Activated CD4-positive, alpha-beta memory T cell treated with anti-CD3 and anti-CD28 coated beads, Interleukin-2, amount 10 ng/mL, durations not matched to agents 7 days and 5 days (primary cell): Measurements from ENCODE around the gene NLGN1. TPM values are rescaled to one million over a fixed set of nuclear protein-coding genes. Genes with fewer than 3 reads are reported as not detected.

Experiments used
- CTCF ChIA-PET: fragments of 350-600 bp; sonication (Branson Sonifier 250); formaldehyde crosslinking; loops from one replicate; lab custom pipeline; 2021; ENCODE audit warnings: antibody characterized with exemption, inconsistent platforms; lab: Charles Lee
- POLR2A ChIA-PET: fragments of 350-600 bp; sonication (Branson Sonifier 250); formaldehyde crosslinking; loops from one replicate; lab custom pipeline; 2021; ENCODE audit warnings: antibody characterized with exemption; lab: Charles Lee
- DNase-seq: peaks from one replicate; pipeline ENCODE4 v3.0.0-alpha.2; 2020
- H3K27ac Mint-ChIP-seq: one replicate; pipeline ENCODE4 v1.8.0; 2021; ENCODE audit warnings: mild to moderate bottlenecking, mixed read lengths
- H3K27me3 Mint-ChIP-seq: one replicate; pipeline ENCODE4 v1.8.0; 2021; ENCODE audit warnings: mixed read lengths
- H3K36me3 Mint-ChIP-seq: one replicate; pipeline ENCODE4 v1.8.0; 2021; ENCODE audit warnings: low read depth, mixed read lengths
- H3K4me1 Mint-ChIP-seq: one replicate; pipeline ENCODE4 v1.8.0; 2021; ENCODE audit warnings: mixed read lengths
- H3K4me3 Mint-ChIP-seq: one replicate; pipeline ENCODE4 v1.8.0; 2021; ENCODE audit warnings: mild to moderate bottlenecking, mixed read lengths
- H3K9me3 Mint-ChIP-seq: one replicate; pipeline ENCODE4 v1.8.0; 2021; ENCODE audit warnings: mixed read lengths
- total RNA-seq, 2 experiments: library from RNA; stranded (reverse); gene quantifications; one replicate each; pipeline ENCODE4 v1.2.3, GENCODE V29; 2021

The NLGN1 gene
- total RNA-seq, 2 experiments from 2014 or later = not detected

DNA sequence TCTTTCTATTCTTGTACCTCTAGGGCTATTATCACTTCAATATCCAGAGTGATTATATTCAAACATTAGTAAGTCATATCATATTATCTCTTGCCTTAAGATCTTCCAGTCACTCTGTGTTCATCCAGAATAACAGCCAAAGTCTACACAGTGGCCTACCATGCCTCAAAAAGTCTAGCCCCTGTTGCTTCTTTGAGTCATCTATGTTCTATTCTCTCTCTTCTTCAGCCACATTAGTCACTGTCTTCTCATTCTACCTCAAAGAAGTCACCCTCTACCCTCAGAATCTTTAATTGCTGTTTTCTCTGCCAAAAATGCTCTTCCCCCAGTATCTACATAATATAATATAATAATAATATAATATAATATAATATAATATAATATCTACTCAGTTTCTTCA is 356.0 kb downstream of the NLGN1 start:
- Mint-ChIP-seq H3K4me3 (no peak overlapping the region), H3K27me3 (no peaks in the 10 kb centered on the region), H3K9me3 (no peaks in the 10 kb centered on the region), H3K4me1 (no peaks in the 10 kb centered on the region), H3K27ac (no peak overlapping the region), H3K36me3 (no peaks in the 10 kb centered on the region)
- DNase-seq = no peak
- CTCF ChIA-PET = no interaction called here
- POLR2A ChIA-PET = no interaction called here

DNA sequence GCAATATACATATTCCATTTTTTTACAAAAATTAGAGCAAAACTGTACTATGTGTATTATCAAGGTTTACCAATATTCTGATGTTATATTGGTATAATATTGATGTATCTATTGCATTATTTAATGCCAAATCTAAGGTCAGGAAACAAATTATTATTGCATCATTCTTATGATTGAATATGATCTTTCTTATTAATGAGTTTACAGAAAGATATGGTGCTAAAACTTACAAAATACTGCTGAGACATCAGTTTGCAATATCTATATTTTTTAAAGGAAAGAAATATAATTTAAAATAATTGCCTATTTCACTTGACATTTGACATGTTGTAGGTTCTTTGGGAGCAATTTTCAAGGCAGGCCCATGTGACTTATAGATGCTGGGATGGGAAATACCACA is 357.6 kb downstream of the NLGN1 start:
- Mint-ChIP-seq H3K9me3 (no peaks in the 10 kb centered on the region), H3K4me3 (no peak overlapping the region), H3K4me1 (no peaks in the 10 kb centered on the region), H3K27me3 (no peaks in the 10 kb centered on the region), H3K27ac (no peak overlapping the region), H3K36me3 (no peaks in the 10 kb centered on the region)
- ChIA-PET POLR2A (no interaction called here), CTCF (no interaction called here)
- no peak for DNase-seq

DNA sequence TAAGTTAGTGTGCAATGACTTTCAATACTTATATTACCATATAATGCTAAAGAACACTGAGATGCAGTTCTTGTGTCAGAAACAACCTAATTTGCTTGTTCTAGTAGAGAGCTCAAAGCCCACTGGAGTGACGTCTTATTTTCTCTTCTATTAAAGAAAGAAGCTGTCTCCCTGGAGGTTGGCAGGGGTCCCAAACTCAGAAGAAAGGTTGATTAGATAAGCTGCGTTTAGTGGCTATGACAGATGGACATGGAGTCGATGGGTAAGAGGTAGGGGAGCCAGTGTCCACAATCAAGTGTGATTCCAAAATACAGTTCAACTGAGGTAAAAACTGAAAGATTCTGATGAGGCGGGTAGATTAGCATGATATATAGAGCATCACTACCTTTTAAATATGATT is 363.6 kb downstream of the NLGN1 start:
- H3K27me3 Mint-ChIP-seq = no peaks in the 10 kb centered on the region
- no peaks in the 10 kb centered on the region for H3K36me3 Mint-ChIP-seq
- H3K4me1 Mint-ChIP-seq = no peaks in the 10 kb centered on the region
- CTCF ChIA-PET = no interaction called here
- DNase-seq = no peak
- H3K4me3 Mint-ChIP-seq = no peak overlapping the region
- H3K9me3 Mint-ChIP-seq = peaks cover 2% of the 10 kb centered on the region
- no peak overlapping the region for H3K27ac Mint-ChIP-seq
- POLR2A ChIA-PET = no interaction called here

DNA sequence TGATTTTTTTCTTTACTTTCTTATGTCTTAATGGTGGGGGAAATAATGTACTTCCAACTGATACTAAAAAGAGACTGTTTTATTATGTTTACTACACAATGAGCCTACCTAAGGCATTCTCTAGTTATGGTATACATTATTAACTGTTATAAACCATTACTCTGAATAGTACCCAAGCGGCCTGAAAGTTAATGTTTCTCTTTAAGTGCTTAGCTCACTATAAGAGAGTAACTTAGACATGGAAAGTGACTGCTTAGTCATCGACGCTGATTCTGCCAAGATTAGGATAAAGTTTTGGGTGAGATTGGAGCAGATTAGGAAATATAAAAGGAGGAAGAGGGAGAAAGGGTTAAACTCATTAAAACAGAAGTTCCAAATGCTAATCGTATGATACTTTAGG is 365.0 kb downstream of the NLGN1 start:
- CTCF ChIA-PET = no interaction called here
- no peak for DNase-seq
- Mint-ChIP-seq H3K9me3 (peaks cover 2% of the 10 kb centered on the region), H3K4me3 (no peak overlapping the region), H3K27ac (no peak overlapping the region), H3K27me3 (no peaks in the 10 kb centered on the region), H3K36me3 (no peaks in the 10 kb centered on the region), H3K4me1 (no peaks in the 10 kb centered on the region)
- POLR2A ChIA-PET = no interaction called here

DNA sequence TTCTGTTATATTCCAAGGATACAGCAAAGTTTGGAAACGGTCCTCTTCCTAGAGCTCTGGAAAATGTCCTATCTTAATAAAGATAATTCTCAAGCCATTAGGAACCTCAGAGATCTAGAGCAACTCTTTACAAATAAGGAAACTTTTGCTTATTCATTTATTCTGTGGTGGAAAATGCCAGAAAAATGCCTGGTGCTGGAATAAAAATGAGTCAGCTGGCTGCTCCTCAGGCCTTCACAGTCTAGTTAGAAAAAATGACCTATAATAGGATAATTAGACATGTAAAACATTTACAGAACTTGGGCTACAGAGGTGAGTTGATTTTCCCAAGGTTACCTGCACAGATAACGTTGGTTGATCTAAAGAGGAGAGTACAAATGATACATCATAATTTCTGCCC is 372.5 kb downstream of the NLGN1 start:
- H3K27ac Mint-ChIP-seq = no peak overlapping the region
- H3K9me3 Mint-ChIP-seq = peaks cover 2% of the 10 kb centered on the region
- ChIA-PET CTCF (no interaction called here), POLR2A (no interaction called here)
- no peak overlapping the region for H3K4me3 Mint-ChIP-seq
- H3K36me3 Mint-ChIP-seq = no peaks in the 10 kb centered on the region
- no peak for DNase-seq
- no peaks in the 10 kb centered on the region for H3K27me3 Mint-ChIP-seq
- H3K4me1 Mint-ChIP-seq = no peaks in the 10 kb centered on the region

DNA sequence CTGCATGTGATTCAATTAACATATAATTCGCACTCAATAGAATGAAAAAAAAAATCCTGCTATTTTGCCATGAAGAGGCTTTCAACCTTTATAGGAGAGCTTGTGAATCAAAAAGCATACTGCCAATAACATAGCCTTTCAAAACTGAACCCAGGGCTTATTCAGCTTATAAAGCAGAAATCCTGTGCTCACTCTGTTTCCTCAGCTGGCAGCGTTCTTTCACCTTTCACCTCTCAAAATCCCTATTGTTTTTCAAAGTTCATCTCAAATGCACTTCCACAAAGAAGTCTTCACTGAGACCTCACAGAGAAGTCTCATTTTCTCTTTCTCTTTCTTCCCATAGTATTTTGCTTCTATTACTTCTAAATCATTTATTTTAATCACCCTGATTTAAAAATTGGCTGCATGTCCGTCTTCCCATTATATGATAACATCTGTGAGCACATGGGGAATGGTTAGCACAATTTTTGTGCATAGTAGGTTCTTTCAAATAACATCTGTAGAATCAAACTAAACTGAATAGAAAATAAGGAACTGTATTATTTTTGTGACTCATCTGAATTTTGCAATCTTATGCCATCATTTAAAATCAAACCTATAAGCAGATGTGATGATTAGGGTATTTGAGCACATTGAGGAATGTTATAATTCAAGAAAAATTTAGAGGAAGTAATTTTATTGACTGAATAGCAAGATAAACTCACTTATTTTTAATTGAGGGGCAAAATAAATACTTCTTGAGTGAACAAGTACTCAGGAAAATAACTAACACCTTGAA is 373.4 kb downstream of the NLGN1 start:
- no peaks in the 10 kb centered on the region for H3K36me3 Mint-ChIP-seq
- no peaks in the 10 kb centered on the region for H3K27me3 Mint-ChIP-seq
- no peaks in the 10 kb centered on the region for H3K9me3 Mint-ChIP-seq
- ChIA-PET CTCF (no interaction called here), POLR2A (no interaction called here)
- no peak overlapping the region for H3K4me3 Mint-ChIP-seq
- no peak for DNase-seq
- no peaks in the 10 kb centered on the region for H3K4me1 Mint-ChIP-seq
- no peak overlapping the region for H3K27ac Mint-ChIP-seq

DNA sequence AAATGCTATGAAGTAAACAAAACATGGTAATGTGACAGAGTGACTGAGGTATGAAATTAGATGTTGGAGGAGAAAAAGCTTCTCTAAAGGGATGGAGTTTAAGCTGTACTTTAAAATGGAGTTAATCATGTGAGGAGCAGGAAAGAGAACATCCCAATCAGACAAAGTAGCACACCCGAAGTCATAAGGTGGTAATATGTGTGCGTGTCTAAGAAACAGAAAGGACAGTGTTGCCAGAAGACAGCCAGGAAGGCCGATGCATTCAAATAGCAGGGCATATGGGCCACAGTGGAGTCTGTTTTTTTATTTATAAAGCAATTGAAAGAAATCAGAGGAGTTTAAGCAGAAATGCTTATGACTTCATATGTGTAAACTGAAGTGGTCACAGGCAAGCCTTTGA is 376.3 kb downstream of the NLGN1 start:
- no peaks in the 10 kb centered on the region for H3K36me3 Mint-ChIP-seq
- no peaks in the 10 kb centered on the region for H3K27me3 Mint-ChIP-seq
- no peaks in the 10 kb centered on the region for H3K4me1 Mint-ChIP-seq
- DNase-seq = no peak
- H3K4me3 Mint-ChIP-seq = no peak overlapping the region
- POLR2A ChIA-PET = no interaction called here
- H3K9me3 Mint-ChIP-seq = no peaks in the 10 kb centered on the region
- no peak overlapping the region for H3K27ac Mint-ChIP-seq
- CTCF ChIA-PET = no interaction called here

DNA sequence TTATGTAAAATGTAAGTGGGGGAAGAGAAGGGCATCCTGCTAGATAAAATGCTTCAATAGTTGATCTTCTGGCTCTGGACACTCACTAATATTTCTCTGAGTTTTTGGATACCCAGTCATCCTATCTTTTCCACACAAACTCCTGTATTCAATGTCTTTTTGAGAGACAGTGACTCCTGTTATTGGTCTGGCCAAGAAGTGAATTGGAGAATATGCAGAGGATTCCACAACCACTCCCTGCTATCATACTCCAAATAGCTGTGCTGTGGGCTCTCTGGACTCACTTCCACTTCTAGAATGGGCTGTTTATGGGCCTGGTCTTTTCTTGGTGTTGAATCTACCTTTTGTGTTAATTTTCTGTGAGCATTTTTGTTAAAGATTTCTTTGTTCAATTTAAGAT is 376.8 kb downstream of the NLGN1 start:
- ChIA-PET POLR2A (no interaction called here), CTCF (no interaction called here)
- no peaks in the 10 kb centered on the region for H3K36me3 Mint-ChIP-seq
- no peak for DNase-seq
- H3K4me3 Mint-ChIP-seq = no peak overlapping the region
- H3K9me3 Mint-ChIP-seq = no peaks in the 10 kb centered on the region
- H3K27ac Mint-ChIP-seq = no peak overlapping the region
- no peaks in the 10 kb centered on the region for H3K4me1 Mint-ChIP-seq
- no peaks in the 10 kb centered on the region for H3K27me3 Mint-ChIP-seq

DNA sequence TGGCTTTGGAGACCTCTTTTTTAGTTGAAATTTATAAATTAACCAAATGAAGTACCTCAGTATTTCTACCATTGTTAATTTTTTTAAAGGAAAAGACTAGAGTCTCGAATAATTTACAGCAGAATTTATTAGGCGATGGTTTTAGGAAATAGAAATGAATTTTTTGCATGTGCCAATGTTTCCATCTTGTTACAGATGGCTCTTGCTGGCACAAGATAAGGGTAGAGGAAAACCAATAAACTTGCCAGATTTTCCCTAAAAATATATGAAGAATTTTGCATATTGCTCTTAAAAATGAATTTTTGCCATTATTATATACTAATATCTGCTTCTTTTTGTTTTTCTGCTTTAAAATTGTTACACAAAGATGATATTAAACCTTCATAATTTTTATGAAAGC is 380.7 kb downstream of the NLGN1 start:
- CTCF ChIA-PET = no interaction called here

DNA sequence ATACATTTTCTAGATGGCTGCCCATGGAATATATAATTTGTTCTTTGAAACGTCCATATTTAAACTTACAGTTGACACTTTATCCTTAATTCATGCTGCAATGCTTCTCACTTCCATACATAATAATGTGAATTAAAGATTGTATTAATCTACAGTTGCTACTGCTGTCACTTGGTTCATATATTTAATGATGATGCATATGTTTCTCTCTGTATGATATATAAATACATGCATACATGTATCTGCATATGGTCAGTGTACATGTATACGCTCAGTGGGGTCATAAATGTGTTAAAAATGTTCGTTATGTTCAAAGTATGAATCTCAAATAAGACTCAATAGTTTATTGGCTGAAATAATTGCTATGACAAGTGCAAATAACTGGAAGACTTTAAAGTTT is 382.5 kb downstream of the NLGN1 start:
- Mint-ChIP-seq H3K4me1 (no peaks in the 10 kb centered on the region), H3K27me3 (no peaks in the 10 kb centered on the region), H3K9me3 (no peaks in the 10 kb centered on the region)

More for the DNA sequence above, 380.7 kb downstream of the NLGN1 start:
- Mint-ChIP-seq H3K27ac (no peak overlapping the region), H3K4me1 (no peaks in the 10 kb centered on the region), H3K36me3 (no peaks in the 10 kb centered on the region), H3K9me3 (no peaks in the 10 kb centered on the region), H3K27me3 (no peaks in the 10 kb centered on the region), H3K4me3 (no peak overlapping the region)
- DNase-seq = no peak
- POLR2A ChIA-PET = no interaction called here

DNA sequence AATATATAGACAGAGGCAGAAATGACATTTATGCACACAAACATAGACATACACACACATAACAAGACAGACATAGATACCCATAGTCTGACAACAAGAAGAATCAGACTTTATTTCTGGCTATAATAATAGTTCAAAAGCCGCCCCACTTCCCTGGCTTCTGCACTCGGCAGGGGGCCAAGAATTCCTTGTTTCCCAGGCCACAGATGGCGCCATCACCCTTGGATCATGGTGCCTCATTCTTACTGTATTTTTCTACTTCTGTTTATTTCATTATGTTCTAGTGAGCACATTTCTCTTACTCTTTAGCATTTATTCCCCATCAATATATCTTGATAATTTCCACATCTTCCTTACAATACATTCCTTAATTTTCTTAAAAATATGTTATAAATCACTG is 387.5 kb downstream of the NLGN1 start:
- peaks cover 2% of the 10 kb centered on the region for H3K9me3 Mint-ChIP-seq
- ChIA-PET POLR2A (no interaction called here), CTCF (no interaction called here)
- no peak overlapping the region for H3K27ac Mint-ChIP-seq
- H3K4me1 Mint-ChIP-seq = no peaks in the 10 kb centered on the region
- DNase-seq = no peak
- no peak overlapping the region for H3K4me3 Mint-ChIP-seq
- no peaks in the 10 kb centered on the region for H3K36me3 Mint-ChIP-seq
- H3K27me3 Mint-ChIP-seq = no peaks in the 10 kb centered on the region

More for the DNA sequence above, 382.5 kb downstream of the NLGN1 start:
- ChIA-PET POLR2A (no interaction called here), CTCF (no interaction called here)
- H3K36me3 Mint-ChIP-seq = no peaks in the 10 kb centered on the region
- no peak overlapping the region for H3K4me3 Mint-ChIP-seq
- no peak overlapping the region for H3K27ac Mint-ChIP-seq
- no peak for DNase-seq

DNA sequence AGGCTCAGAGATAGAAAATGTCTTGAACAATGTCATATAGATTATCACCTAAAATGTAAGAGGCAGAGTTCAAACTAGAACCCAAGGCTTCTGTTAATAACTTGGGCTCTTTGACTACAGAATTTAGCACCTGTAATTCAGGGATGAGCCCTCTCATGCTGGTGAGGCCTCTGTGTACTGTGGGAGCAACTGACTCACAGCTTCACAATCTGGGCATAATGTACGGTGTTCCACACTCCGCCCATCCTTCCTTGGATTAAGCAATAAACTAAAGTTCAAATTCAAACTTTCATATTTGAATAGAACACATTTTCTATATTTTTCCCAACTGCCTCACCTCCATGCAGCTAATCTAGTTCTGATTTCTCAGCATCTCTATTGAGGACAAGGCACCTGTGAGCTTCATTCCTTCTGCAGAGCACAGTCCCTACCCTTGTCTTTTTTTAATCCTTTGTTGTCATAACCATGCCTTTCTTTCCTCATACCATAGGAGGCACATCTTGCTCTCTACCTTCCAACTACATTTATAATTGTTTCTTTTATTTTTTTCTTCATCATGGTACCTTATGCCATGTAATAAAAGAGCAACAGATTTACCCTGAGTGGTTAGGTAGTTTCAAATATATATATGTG is 392.1 kb downstream of the NLGN1 start:
- Mint-ChIP-seq H3K4me1 (no peaks in the 10 kb centered on the region), H3K27ac (no peak overlapping the region), H3K36me3 (no peaks in the 10 kb centered on the region), H3K9me3 (peaks cover 5% of the 10 kb centered on the region), H3K4me3 (no peak overlapping the region), H3K27me3 (no peaks in the 10 kb centered on the region)
- ChIA-PET CTCF (no interaction called here), POLR2A (no interaction called here)
- DNase-seq = no peak

DNA sequence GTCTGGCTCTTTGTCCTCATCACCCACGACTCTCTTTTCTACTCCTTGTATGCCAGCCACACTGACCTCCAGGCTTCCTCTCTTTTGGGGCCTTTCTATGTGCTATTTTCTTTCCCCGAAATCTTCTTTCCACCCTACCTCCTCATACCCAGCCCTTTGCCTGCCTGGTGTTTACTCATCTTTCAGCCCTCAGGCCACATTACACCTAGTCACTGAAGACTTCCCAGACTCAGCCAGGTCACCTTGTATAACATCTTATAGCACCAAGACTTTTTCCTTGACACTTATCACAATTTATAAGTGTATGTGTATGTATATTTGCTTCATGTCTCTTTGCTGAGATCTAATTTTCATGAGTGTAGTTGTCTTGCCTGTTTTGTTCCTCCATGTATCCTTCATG is 396.4 kb downstream of the NLGN1 start:
- ChIA-PET POLR2A (no interaction called here), CTCF (no interaction called here)
- Mint-ChIP-seq H3K27ac (no peak overlapping the region), H3K9me3 (peaks cover 5% of the 10 kb centered on the region), H3K4me3 (no peak overlapping the region), H3K4me1 (no peaks in the 10 kb centered on the region), H3K36me3 (no peaks in the 10 kb centered on the region), H3K27me3 (no peaks in the 10 kb centered on the region)
- DNase-seq = no peak

DNA sequence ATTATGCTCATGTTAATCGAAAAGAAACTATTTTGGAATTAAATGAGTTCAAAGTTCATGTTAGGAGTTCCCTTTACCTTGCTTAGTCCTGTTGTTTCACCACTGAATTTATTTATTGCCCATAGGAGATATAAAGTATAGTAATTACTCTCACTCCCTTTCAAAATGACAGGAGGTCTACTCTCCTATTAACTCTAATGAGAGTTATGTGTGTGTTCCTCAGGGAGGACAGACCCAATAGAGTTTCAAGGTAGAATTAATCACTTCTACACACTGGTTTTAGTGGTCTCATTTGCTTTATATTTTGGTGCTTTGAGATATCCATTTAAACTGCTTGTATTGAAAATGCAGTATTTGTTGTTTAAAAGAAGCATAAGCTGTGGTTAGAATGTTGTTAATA is 398.9 kb downstream of the NLGN1 start:
- H3K27ac Mint-ChIP-seq = no peak overlapping the region
- H3K4me3 Mint-ChIP-seq = no peak overlapping the region
- ChIA-PET CTCF (no interaction called here), POLR2A (no interaction called here)
- no peaks in the 10 kb centered on the region for H3K36me3 Mint-ChIP-seq
- no peak for DNase-seq
- no peaks in the 10 kb centered on the region for H3K4me1 Mint-ChIP-seq
- H3K27me3 Mint-ChIP-seq = no peaks in the 10 kb centered on the region
- peaks cover 3% of the 10 kb centered on the region for H3K9me3 Mint-ChIP-seq
